Mononuclear cell (primary cell): ENCODE measurements around the gene IL1RAPL1. TPM values are rescaled to one million over a fixed set of nuclear protein-coding genes. Genes with fewer than 3 reads are reported as not detected.

Source experiments
- H3K27me3 ChIP-seq: 2 replicates; pipeline ENCODE4 v1.6.0; 2011; ENCODE audit warnings: low read length, control low read depth; ENCODE audit not compliant: insufficient read depth
- H3K4me1 ChIP-seq: 2 replicates; pipeline ENCODE4 v1.5.1; 2011; ENCODE audit warnings: mild to moderate bottlenecking, low read length, control low read depth; ENCODE audit not compliant: insufficient read depth
- H3K4me3 ChIP-seq: 2 replicates; pipeline ENCODE4 v1.5.1; 2011; ENCODE audit warnings: mild to moderate bottlenecking, low read length, moderate library complexity
- H3K9me3 ChIP-seq: 2 replicates; pipeline ENCODE4 v1.5.1; 2011; ENCODE audit warnings: low read depth, mild to moderate bottlenecking, control low read depth, low read length
- total RNA-seq: library from RNA; depleted of rRNA; stranded (reverse); fragments of >200 nt; gene quantifications from one replicate; pipeline ENCODE4 v1.2.3, GENCODE V29; 2012

Gene IL1RAPL1
- total RNA-seq, 1 donor = under 0.01 TPM

DNA sequence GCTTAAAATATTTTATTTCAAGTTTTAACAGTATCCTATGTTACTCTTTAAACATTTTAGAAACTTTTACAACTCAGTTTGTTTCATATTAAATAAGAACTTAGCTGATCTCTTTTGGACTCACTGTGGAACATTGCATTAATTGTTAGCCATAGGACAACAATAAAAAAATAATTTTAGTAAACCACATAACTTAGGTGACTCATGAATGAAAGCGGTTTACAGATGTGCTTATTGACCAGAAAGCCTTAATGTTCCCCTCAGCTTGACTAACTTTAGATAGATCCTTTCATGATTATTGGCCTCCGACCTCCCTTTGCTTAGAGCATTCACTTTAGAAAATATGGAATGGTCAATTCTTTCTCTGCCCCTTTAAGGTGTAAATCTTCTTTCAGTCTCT is 844.6 kb downstream of the IL1RAPL1 start:
- H3K9me3 ChIP-seq = no peaks in the 10 kb centered on the region
- no peaks in the 10 kb centered on the region for H3K27me3 ChIP-seq
- no peaks in the 10 kb centered on the region for H3K4me1 ChIP-seq
- no peak overlapping the region for H3K4me3 ChIP-seq

DNA sequence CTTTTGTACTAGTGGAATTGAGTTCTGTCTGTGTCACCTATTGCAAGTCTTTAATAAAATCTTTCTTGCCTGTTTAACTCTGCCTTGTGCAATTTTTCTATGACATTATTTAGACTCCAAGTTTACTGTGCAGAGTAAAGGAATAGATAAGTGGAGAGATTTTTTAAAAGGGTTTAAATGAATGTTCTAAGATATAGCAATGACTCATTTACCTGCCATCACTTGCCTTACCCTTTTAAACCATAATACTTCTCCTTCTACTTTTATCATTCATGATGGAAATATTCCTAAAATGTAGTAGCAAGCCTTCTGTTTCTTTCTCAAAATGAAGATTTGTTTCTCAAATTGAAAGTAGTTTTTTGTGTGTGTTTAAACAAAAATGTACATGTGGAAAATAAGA is 845.3 kb downstream of the IL1RAPL1 start:
- Histone ChIP-seq H3K4me1 (no peaks in the 10 kb centered on the region), H3K9me3 (no peaks in the 10 kb centered on the region), H3K4me3 (no peak overlapping the region), H3K27me3 (no peaks in the 10 kb centered on the region)

DNA sequence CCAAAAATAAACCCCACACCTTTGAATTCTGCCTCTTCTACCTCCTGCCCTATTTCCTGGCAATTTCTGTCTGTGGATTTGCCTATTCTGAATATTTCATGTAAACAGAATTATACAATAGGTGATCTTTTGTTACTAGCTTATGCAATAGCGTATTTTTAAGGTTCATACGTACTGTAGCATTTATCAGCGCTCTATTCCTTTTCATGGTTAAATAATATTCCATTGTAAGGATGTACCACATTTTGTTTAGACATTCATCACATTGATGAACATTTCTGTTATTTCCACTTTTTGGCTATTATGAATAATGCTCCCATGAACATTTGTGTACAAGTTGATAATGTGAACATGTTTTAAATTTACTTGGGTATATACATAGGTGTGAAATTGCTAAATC is 847.7 kb downstream of the IL1RAPL1 start:
- H3K4me3 ChIP-seq = no peak overlapping the region
- H3K27me3 ChIP-seq = no peaks in the 10 kb centered on the region
- H3K9me3 ChIP-seq = no peaks in the 10 kb centered on the region
- H3K4me1 ChIP-seq = no peaks in the 10 kb centered on the region

DNA sequence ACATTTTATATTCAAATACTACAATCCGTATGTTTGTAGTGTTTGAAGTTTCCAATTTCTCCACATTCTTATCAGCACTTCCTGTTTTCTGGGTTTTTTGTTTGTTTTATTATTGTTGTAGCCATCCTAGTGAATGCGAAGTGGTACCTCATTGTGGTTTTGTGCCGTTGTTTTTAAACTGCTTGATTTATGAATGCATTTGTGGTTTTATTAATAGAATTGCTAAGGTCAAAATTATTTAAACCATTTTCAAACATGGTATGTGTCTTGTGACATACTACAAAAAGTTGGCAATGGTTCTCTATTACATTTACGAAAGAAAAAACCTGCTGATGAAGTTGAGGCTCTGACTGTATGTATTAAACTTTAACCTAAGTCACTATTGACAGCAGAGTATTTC is 848.1 kb downstream of the IL1RAPL1 start:
- Histone ChIP-seq H3K27me3 (no peaks in the 10 kb centered on the region), H3K4me3 (no peak overlapping the region), H3K9me3 (no peaks in the 10 kb centered on the region), H3K4me1 (no peaks in the 10 kb centered on the region)

DNA sequence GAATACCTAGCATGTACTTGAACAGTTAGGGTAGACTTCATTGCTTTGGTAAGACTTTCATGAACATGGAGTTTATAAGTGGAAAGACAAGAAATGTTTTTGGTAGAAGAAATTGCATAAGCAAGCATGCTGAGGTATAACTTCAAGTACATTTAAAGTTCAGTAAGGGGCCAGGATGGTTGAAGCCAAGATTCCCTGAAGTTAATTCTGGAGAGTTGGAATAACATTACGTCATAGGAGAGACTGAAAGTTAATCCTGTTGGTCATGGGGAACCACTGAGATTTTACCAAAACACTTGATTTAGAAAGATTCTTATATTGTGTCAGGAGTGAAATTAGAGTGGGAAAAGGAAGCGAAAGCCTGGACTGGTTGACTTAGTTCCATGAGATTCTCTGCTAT is 860.6 kb downstream of the IL1RAPL1 start:
- H3K27me3 ChIP-seq = no peaks in the 10 kb centered on the region
- no peak overlapping the region for H3K4me3 ChIP-seq
- no peaks in the 10 kb centered on the region for H3K4me1 ChIP-seq
- H3K9me3 ChIP-seq = no peaks in the 10 kb centered on the region

DNA sequence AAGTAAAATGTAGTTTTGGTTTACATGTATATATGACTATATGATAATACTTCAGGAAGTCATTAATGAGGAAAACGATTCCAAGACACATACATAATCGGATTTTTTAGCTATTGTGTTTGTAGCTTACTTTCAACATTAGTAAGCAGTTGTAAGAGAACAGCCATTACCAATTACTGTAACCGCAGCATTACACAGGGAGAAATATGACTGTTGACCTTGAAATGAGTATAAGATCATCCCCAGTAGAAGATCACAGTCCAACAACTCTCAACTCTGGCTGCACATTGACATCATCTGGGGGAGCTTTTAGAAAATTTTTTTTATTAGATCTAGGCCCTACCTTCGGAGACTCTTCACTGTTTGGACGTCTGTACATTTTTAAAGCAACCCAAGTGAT is 866.1 kb downstream of the IL1RAPL1 start:
- Histone ChIP-seq H3K9me3 (no peaks in the 10 kb centered on the region), H3K27me3 (no peaks in the 10 kb centered on the region), H3K4me3 (no peak overlapping the region), H3K4me1 (no peaks in the 10 kb centered on the region)

DNA sequence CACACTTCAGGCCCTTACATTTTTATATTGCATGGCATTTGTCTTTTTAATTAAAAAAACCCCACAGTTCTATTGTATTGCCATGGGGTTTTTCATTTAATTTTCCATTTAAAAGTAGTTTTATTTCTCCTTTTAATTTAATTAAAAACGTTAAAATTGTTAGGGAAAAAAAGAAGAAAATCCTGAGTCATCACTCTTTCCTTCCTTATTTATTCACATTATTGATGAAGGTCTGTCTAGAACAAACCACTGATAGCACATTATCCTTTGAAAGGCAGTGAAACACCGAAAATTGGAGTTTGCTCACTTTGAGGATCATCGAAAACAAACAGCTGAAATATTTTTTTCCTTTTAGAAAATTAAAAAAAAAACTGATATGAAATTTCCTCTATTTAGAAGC is 868.5 kb downstream of the IL1RAPL1 start:
- no peaks in the 10 kb centered on the region for H3K9me3 ChIP-seq
- no peaks in the 10 kb centered on the region for H3K27me3 ChIP-seq
- no peaks in the 10 kb centered on the region for H3K4me1 ChIP-seq
- no peak overlapping the region for H3K4me3 ChIP-seq

DNA sequence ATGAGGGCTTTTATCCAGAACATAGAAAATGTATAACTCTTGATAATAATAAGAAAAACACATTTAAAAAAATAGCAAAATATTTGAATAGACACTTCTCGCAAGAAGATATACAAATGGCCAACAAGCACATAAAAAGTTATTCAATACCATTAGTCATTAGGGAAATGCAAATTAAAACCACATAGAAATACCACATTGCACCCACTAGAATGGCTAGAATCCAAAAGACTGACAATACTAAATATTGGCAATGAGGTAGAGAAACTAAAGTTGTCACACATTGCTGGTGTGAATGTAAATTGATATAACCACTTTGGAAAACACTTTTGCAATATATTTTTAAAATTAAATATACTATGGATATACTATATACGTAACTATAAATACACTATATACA is 873.8 kb downstream of the IL1RAPL1 start:
- H3K27me3 ChIP-seq = no peaks in the 10 kb centered on the region
- no peaks in the 10 kb centered on the region for H3K4me1 ChIP-seq
- no peaks in the 10 kb centered on the region for H3K9me3 ChIP-seq
- no peak overlapping the region for H3K4me3 ChIP-seq

DNA sequence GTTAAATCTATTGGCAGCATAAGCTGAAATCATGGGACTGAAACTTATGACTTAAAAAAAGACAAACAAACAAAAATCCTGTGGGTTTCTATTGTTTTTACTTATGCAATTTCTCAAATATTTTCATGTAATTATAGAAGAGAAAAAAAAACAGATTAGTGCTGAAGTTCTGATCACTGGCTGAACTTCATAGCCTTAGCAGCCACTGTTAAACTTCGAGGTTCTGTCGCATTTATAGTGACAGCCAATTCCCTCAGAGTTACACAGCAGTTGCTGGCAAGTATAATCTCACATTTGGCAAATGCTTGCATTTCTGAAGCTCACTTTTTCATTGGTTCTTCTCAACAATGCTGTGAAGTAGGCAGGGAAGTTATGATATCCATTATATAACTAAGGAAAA is 879.2 kb downstream of the IL1RAPL1 start:
- Histone ChIP-seq H3K4me1 (no peaks in the 10 kb centered on the region), H3K9me3 (no peaks in the 10 kb centered on the region), H3K4me3 (no peak overlapping the region), H3K27me3 (no peaks in the 10 kb centered on the region)

DNA sequence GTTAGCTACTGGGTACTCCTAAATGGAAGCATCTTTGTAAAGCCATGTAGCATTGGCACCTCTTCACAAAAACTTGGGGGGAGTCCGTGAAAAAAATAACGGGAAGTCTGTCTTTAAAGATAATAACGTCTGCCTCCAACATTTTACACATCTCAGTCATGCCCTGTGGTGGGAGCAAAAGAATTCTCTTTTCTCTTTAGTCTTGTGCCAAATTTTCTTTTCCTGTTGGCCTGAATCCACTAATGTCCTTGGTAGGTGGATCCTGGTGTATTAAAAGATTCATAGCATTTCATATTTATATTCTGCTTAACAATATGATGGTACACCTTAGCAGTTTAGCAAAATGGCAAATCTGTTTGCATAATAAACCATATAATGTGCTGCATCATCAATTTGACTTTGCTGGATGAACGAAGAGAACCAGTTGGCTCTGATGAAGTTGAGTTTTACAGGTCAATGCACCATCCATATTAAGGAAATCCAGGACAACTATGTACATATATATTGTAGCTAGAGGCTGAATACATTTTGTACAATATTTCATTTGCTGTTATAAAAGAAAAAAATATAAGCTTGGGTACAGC is 881.8 kb downstream of the IL1RAPL1 start:
- no peak overlapping the region for H3K4me3 ChIP-seq

DNA sequence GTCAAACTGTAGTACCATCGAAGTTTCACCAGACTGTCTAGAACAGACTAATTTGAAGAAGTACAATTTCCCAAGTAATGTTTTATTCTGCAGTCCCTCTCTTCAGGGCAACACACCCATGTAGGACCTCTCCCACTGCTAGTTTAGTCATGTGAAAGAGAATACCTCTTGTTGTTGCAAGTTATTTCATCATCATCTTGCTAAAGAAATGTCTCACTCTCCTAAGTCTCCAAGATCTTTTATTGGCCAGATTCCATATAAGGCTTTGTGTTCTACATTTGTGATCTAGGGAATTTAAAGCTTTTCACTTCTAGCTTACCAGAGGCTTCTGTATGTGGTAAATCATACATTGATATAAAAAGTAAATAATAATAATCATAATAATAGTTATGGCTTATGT is 882.8 kb downstream of the IL1RAPL1 start:
- H3K9me3 ChIP-seq = no peaks in the 10 kb centered on the region
- no peak overlapping the region for H3K4me3 ChIP-seq
- H3K27me3 ChIP-seq = no peaks in the 10 kb centered on the region
- H3K4me1 ChIP-seq = no peaks in the 10 kb centered on the region

More for the DNA sequence above, 881.8 kb downstream of the IL1RAPL1 start:
- H3K27me3 ChIP-seq = no peaks in the 10 kb centered on the region
- H3K9me3 ChIP-seq = no peaks in the 10 kb centered on the region
- no peaks in the 10 kb centered on the region for H3K4me1 ChIP-seq

DNA sequence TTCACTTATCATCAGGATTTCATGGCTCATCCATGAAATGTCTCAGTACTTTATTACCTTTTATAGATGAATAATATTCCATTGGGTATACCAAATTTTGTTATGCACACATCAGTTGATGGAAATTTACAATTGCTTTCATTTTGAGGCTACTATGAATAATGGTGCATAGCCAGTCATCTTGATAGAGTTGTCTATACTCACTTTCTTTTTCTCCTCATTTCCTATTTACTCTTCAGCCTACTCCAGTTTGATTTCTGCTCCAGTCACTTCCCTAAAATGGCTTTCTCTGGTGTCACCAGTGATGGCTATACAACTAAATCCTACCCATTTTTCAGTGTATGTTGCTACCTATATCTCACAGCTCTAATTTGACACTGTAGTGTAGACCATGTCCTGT is 884.6 kb downstream of the IL1RAPL1 start:
- H3K4me1 ChIP-seq = no peaks in the 10 kb centered on the region
- H3K27me3 ChIP-seq = no peaks in the 10 kb centered on the region
- no peak overlapping the region for H3K4me3 ChIP-seq
- no peaks in the 10 kb centered on the region for H3K9me3 ChIP-seq

DNA sequence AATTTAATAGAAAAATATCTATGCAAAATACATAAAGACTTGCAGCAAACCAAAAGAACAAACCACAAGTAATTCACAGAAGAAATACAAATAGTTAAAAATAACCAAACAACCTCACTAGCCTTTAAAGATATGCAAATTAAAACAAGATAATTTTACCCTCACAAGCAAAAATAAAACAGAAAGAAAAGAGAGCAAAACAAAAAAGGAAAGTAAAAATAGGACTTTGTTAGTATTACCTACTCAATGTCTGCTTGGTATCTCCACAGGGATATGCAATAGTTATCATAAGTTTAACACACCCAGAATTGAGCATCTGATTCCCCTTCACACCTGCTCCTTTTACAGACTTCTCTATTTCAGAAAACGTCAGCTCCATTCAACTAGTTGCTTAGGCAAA is 890.6 kb downstream of the IL1RAPL1 start:
- Histone ChIP-seq H3K27me3 (no peaks in the 10 kb centered on the region), H3K4me3 (no peak overlapping the region), H3K9me3 (no peaks in the 10 kb centered on the region), H3K4me1 (no peaks in the 10 kb centered on the region)

DNA sequence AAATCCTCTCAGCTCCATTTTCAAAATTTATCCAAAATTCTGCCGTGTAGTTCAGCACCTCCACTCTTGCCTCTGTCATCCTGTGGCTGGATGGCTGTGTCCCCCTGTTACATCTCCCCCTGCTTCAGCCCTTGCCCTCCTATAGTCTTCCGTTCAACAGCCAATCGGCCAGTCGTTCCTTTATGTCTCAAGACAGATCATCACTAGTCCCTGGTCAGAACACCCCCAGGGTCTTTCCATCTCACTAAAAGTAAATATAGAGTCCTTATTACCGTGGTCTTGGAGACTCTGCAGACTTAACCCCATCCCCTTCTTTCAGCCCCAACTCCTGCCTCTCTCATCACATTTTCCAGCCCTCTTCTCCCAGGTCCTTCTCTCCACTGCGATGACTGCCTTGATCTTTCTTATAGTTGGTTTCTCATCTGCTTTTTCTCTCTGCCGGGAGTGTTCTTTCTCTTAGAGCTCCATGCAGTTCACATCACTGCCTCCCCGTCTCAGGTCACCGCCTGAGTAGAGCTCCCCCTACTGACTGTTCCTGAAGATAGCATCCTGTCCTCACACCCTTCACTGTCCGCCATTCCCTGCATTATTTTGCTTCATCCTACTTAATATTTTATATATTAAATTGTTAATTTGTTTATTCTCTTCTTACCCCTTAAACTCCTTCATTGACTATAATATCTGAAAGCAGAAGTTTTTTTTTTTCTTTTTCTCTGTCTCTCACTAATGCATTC is 891.3 kb downstream of the IL1RAPL1 start:
- Histone ChIP-seq H3K9me3 (no peaks in the 10 kb centered on the region), H3K4me3 (no peak overlapping the region), H3K27me3 (no peaks in the 10 kb centered on the region), H3K4me1 (no peaks in the 10 kb centered on the region)

DNA sequence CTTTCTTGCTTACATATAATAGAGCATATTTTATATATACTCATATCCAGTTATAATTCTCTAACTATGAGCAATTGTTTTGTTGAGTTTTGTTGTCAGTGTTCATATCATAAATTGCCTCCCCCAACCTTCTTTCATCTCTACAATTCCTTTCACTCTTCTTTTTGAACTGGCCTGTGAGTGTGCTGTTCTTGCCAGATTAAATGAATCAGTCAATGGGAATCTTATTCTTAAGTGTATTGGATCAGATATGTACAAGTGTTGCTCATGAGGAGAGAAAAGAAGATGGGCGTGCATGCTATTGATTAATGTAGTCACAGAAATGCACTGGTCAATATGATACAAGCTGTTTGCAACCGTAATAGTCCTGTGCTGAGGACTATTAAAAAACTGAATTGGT is 900.0 kb downstream of the IL1RAPL1 start:
- Histone ChIP-seq H3K4me3 (no peak overlapping the region), H3K4me1 (peaks cover 8% of the 10 kb centered on the region), H3K27me3 (no peaks in the 10 kb centered on the region), H3K9me3 (no peaks in the 10 kb centered on the region)

DNA sequence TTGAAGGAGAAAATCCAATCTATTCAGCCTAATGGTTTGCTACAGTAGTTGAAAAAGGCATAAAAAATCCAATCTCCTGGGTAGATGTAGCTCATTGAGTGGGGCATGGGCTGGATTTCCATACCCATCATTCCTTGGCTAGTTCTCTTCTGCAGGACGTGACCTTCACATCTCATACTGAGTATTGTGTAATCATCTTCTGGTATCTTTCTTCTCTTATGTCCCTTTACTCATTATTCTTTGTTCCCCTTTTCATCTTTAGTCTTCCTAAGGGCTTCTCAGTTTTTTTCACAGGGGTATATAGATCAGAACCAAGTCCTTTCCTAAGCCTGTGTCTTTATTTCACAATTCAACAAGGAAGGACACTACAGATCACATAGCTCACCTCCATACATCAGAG is 900.5 kb downstream of the IL1RAPL1 start:
- H3K9me3 ChIP-seq = no peaks in the 10 kb centered on the region
- no peak overlapping the region for H3K4me3 ChIP-seq
- no peaks in the 10 kb centered on the region for H3K27me3 ChIP-seq
- H3K4me1 ChIP-seq = peaks cover 8% of the 10 kb centered on the region
